Stimulated activated CD8-positive, alpha-beta memory T cell treated with anti-CD3 and anti-CD28 coated beads, Interleukin-7, amount 100 ng/mL, for 48 hours (primary cell): ENCODE results near the gene PAQR9.

Experiments used
- DNase-seq, 2 donors: peaks; one replicate each; pipeline ENCODE4 v3.0.0-alpha.2; 2020; ENCODE audit warnings: low read depth in 1 of 2; ENCODE audit errors: extremely low read depth in 1 of 2

PAQR9 gene

GRCh38 chr3:142952272-142953193 lies 10.9 kb downstream of the PAQR9 start:
- DNase-seq: no peak

DNA sequence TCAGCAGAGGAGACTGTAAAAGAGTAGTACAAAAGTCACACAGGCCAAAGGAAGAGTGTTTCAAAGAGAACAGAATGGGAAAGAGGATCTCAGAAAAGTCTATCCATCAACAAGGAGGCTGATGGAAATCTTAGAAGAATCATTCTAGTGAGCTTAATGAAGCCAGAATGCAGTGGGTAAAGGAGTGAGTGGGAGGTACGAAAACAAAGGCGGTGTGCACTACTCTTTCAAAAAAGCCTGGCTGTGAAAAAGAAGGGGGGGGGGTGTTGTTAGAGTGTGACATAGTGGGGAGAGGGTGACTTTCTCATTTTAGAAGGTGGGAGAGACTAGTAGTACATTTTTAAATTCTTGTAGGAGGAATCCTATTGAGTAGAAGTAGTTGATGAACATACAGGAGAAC lies 11.7 kb downstream of the PAQR9 start:
- DNase-seq: no peak

DNA sequence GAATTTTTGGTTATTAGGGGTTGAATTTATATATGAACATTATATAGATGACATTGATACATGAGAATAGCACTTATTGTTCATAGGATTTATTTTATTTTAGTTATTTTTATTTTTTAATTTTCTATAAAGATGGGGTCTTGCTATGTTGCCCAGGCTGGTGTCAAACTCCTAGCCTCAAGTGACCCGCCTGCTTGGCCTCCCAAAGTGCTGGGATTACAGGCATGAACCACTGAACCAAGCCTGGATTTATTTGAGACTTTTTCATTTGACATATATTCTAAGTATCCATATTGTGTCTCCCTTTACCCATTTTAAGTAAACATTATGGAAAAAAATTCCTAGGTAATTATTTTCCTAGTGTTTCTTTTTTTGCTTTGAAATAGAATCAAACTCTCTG lies 12.5 kb downstream of the PAQR9 start:
- DNase-seq: no peak

DNA sequence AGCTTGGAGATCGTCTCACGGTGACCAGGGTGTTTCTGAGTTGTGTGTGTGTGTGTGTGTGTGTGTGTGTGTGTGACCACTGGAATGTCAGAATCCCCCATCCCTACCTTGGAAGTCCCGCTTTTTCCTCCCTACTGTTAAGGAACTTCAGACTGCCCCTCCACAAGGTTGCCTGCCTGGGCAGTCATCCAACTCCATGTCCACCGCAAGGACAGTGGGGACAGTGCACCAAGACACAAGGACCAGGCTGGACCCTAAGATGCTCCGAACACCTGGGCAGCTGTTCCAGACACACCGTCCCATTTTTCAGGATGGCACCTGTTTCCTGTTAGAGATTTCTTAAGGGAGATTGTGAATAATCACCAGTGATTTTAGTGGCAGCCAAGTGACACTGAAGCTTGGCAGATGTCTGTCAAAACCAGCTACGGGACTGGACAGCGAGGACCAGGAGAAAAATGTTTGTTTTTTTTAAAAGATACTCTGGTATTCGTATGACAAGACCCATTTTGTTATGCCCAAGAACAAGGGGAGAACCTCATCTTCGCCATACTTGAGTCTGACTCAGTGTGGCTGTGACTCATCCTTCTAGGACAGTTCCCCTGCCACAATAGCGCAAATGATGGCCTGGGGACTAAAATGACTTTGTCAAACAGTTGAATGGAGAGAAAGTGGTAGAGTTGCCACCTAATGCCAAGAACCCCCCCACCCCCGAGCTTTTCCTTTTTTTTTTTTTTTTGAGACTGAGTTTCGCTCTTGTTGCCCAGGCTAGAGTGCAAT lies 15.5 kb downstream of the PAQR9 start:
- DNase-seq: peak in 1 of 2 donors; percentile 24

GRCh38 chr3:142947352-142947751 lies 16.1 kb downstream of the PAQR9 start:
- DNase-seq: no peak

GRCh38 chr3:142946861-142947260 lies 16.6 kb downstream of the PAQR9 start:
- no peak for DNase-seq

GRCh38 chr3:142945023-142945422 lies 18.5 kb downstream of the PAQR9 start:
- DNase-seq: no peak

DNA sequence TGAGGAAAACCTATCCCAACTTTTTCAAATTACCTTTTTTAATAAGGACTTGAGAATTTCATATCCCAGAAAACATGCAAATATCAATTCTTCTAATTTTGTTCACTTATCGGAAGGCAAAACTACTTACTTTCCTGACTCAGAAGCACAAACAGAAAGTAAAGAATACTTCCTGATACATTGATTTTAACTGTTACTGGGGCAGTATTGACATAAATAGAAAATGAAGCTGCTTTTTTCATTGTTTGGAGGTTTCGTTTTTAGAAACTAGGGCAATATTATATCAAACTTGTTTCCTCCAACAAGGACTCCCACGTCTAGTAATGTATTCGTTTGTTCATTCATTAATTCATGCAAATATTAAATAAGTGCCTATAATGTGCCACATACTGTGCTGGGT lies 19.1 kb downstream of the PAQR9 start:
- DNase-seq: no peak

DNA sequence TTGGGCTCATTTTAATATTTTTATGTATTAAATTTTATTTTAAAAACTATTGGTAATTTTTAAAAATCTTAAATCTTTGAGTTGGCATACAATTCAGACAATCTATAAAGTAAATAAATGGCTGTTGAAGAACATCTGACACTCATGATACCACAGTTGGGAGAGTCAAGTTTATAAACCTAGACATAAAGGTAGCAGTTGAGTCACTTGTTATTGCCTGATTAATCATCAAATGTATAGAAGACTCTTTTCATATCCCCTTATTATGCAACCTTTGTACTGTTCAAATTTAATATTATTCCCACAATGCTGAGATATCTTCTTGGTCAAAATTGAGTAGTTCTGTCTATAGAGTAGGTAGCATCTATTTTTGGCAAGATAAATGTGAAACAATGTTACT lies 19.6 kb downstream of the PAQR9 start:
- DNase-seq: no peak

GRCh38 chr3:142943349-142943748 lies 20.1 kb downstream of the PAQR9 start:
- no peak for DNase-seq

DNA sequence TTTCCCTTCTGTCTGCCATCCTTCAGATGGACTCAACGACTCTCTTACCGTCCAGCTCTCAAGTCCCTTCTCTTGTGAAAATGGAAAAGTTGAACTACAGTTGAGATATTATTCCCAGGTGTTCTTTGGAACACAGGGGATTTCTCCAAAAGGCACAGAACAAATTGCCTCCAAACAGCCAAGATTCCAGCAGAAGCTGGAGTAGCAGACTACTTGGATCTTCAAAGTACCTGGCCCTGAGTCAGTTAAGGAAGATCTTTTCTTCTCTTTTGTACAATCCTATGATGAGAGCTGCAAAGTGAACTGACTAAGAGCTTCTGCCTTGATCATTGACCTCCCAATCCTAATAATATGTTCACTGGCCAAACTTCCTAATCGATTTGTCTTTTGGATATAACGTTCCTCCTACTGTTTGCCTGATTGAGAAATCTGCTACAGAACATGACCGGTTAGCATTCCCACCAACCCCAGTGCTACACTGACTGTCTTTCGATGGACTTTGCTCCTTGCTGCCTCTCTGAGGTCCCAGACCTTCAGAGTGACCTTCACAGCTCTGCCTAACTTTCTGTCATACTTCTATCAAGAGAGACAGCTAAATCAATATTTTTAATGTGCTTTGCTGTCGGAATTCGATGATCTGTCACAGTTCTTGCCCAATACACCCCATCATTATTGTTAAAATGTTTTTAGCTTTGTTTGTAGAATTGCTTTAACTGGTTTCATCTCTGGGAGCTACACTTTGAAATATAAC lies 21.9 kb downstream of the PAQR9 start:
- no peak for DNase-seq

DNA sequence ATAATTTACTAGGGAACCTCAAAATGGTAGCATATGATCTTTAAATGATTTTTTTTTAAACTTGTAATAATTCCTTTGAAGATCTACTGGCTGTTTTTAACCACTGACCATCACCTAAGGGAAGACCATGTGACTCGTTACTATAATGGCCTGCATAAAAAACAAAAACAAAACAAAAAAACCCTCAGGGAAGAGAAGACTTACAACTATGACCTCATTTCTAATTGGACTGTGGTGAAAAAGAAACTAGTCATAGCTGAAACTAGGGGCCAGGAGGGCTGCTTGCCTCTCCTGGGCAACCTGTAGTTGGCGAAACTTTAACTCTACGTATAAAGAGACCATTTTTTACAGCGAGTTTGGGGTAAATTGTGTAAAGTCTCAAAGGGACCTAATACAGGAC lies 23.0 kb downstream of the PAQR9 start:
- no peak for DNase-seq

GRCh38 chr3:142940000-142940399 lies 23.5 kb downstream of the PAQR9 start:
- no peak for DNase-seq

- no peak for DNase-seq
These were observed 27.5 kb downstream of the PAQR9 start for GRCh38 chr3:142935963-142936362.

GRCh38 chr3:142934887-142935269 lies 28.6 kb downstream of the PAQR9 start:
- no peak for DNase-seq

DNA sequence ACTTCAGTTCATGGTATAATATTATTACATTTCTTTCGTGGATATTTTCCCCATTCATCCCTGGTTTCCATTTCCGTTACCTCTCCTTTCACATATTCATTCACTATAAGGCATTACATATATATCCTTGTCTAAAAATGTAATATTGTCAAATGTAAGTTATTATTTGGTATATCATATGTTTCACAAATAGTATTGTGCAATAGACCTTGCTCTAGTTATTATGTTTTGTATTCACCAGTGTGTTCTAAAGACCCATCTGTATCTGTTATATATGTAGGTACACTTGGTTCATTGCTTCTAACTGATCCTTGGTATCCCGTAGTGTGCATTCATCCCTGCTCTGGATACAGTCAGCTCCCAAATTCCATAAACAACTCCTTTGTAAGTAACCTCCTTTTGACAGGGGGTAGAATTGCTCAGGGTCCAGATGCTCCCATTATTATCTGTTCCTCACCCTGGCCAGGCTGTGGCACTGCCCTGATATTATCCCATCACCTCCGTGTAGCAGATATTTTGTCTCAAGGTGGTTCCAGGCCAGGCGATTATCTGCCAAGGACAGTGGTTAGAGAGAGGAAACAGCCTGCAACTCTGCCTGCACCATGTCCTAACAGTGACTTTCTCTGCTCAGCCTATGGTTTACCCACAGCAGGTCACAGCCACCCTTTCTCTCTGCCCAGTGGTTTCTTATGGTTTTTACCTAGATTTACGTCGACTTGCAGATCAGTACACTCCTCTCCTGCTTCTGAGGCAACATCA lies 29.2 kb downstream of the PAQR9 start:
- DNase-seq: no peak

GRCh38 chr3:142931222-142931621 lies 32.3 kb downstream of the PAQR9 start:
- DNase-seq: peak in 1 of 2 donors; percentile 25

- DNase-seq: no peak
These were observed 33.0 kb downstream of the PAQR9 start for GRCh38 chr3:142930463-142930862.

- no peak for DNase-seq
These were observed 33.6 kb downstream of the PAQR9 start for GRCh38 chr3:142929890-142930289.

DNA sequence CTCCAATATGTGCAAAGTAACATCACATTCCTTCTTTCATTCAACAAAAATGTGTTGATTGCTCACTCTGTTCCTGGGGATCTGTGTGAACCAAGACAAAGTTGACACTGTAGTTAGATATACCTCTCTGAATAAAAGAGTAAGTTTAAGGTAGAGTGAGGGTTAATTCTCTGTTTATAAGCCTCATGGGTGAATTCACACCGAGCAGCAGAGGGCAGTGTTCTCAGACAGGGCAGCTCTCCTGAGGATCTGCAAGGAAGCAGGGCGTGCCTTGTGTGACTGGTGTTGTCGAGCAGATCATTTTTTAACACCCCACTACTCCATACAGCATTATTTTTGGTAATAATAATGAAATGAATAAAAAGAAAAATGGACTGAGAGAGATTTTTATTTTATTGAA lies 34.4 kb downstream of the PAQR9 start:
- peak in 1 of 2 donors; percentile 20 for DNase-seq
